GM12878 (cell line): ENCODE measurements around the gene KRTAP10-10. TPM values are rescaled to one million over a fixed set of nuclear protein-coding genes. Genes with fewer than 3 reads are reported as not detected.

Experiments used
- ATAC-seq: fragments of 200-7000 bp; cut with Tn5 transposase; 3 replicates; pipeline ENCODE4 v1.9.1; 2020; ENCODE audit warnings: mild to moderate bottlenecking, moderate library complexity
- BruUV-seq: library from RNA; stranded (reverse); fragments of 400-500 nt; replicated peaks from 2 replicates; lab custom pipeline; 2021; lab: Mats Ljungman, UMichigan
- CTCF ChIA-PET: fragments of 300-600 bp; sonication (Branson Sonifier 250); formaldehyde crosslinking; extraction: SDS; loops from one replicate; lab custom pipeline; 2021; ENCODE audit warnings: inconsistent platforms; lab: Yijun Ruan, JAX
- POLR2A ChIA-PET: fragments of 350-600 bp; formaldehyde crosslinking; extraction: SDS; loops from one replicate; lab custom pipeline; 2021; ENCODE audit warnings: inconsistent platforms; lab: Charles Lee
- RAD21 ChIA-PET: fragments of 300-600 bp; sonication (Branson Sonifier 250); formaldehyde crosslinking; loops from one replicate; lab custom pipeline; 2023; ENCODE audit warnings: antibody characterized with exemption; ENCODE audit not compliant: unreplicated experiment; lab: Charles Lee
- SMC1A ChIA-PET: fragments of 300-600 bp; sonication (Branson Sonifier 250); formaldehyde crosslinking; loops from one replicate; lab custom pipeline; 2023; ENCODE audit not compliant: unreplicated experiment, uncharacterized antibody; lab: Charles Lee
- DNase-seq: peaks from one replicate; pipeline ENCODE4 v3.0.0-alpha.2; 2011; ENCODE audit warnings: low read depth, low spot score
- FAIRE-seq: peaks from 3 replicates; lab custom pipeline; 2011; peaks lifted over from hg19 to GRCh38; lab: Jason Lieb, UNC
- H2AFZ ChIP-seq: 2 replicates; pipeline ENCODE4 v1.6.0; 2011; ENCODE audit warnings: low read depth, low read length, control low read depth; ENCODE audit not compliant: control insufficient read depth
- H3K27ac ChIP-seq: 2 replicates; pipeline ENCODE4 v1.5.1; 2011; ENCODE audit warnings: control low read depth; ENCODE audit not compliant: control insufficient read depth, insufficient read depth
- H3K27me3 ChIP-seq, 2 experiments: replicated peaks in 1 of 2; 2 replicates each; pipeline versions ENCODE4 v1.6.0 to v1.6.1; 2011; ENCODE audit warnings: low read length in 1 of 2; ENCODE audit not compliant: control insufficient read depth in 2 of 2, insufficient read depth in 2 of 2
- H3K36me3 ChIP-seq, 2 experiments: 2 replicates each; pipeline ENCODE4 v1.5.1; 2011; ENCODE audit warnings: low read length in 1 of 2; ENCODE audit not compliant: control insufficient read depth in 2 of 2, insufficient read depth in 2 of 2
- H3K4me1 ChIP-seq: 2 replicates; pipeline ENCODE4 v1.6.1; 2011; ENCODE audit warnings: mild to moderate bottlenecking, low read length, moderate library complexity, mixed read lengths; ENCODE audit not compliant: control insufficient read depth, insufficient read depth
- H3K4me2 ChIP-seq: 2 replicates; pipeline ENCODE4 v1.6.0; 2011; ENCODE audit warnings: control low read depth; ENCODE audit not compliant: control insufficient read depth, insufficient read depth
- H3K4me3 ChIP-seq: fragments of 200-600 bp; sonication (generic); 2 replicates; pipeline ENCODE4 v1.5.1; 2016
- H3K79me2 ChIP-seq: 2 replicates; pipeline ENCODE4 v1.6.0; 2011; ENCODE audit warnings: low read length; ENCODE audit not compliant: control insufficient read depth, insufficient read depth
- H3K9ac ChIP-seq: 2 replicates; pipeline ENCODE4 v1.8.0; 2011; ENCODE audit warnings: low read length, control low read depth, mixed read lengths; ENCODE audit not compliant: control insufficient read depth, insufficient read depth
- H3K9me3 ChIP-seq: replicated peaks from 3 replicates; pipeline ENCODE4 v1.5.1; 2011; ENCODE audit warnings: mild to moderate bottlenecking, low read length; ENCODE audit not compliant: control insufficient read depth, insufficient read depth
- H4K20me1 ChIP-seq: 2 replicates; pipeline ENCODE4 v1.6.0; 2011; ENCODE audit not compliant: control insufficient read depth, insufficient read depth
- CREM ChIP-seq: IDR thresholded peaks from 2 replicates; pipeline ENCODE4 v1.6.1; 2014; ENCODE audit warnings: antibody characterized with exemption, low read depth
- KAT2A ChIP-seq: conservative IDR thresholded peaks from 2 replicates; pipeline ENCODE4 v1.6.1; 2011; ENCODE audit warnings: low read depth, low read length; ENCODE audit not compliant: control insufficient read depth
- MEF2A ChIP-seq: IDR thresholded peaks from 2 replicates; pipeline ENCODE4 v1.6.1; 2011; ENCODE audit warnings: low read depth, mild to moderate bottlenecking, low read length, moderate library complexity; ENCODE audit not compliant: insufficient read depth
- MXI1 ChIP-seq: fragments of 150-350 bp; IDR thresholded peaks from 2 replicates; pipeline ENCODE4 v1.6.1; 2011; ENCODE audit warnings: low read depth, mild to moderate bottlenecking, inconsistent platforms, low read length, improper control_type of control experiment
- NFYB ChIP-seq: IDR thresholded peaks from 2 replicates; pipeline ENCODE4 v1.6.1; 2011; ENCODE audit warnings: low read depth, mild to moderate bottlenecking, low read length, improper control_type of control experiment, moderate library complexity; ENCODE audit not compliant: insufficient read depth
- USF1 ChIP-seq: IDR thresholded peaks from 2 replicates; pipeline ENCODE4 v1.6.1; 2011; ENCODE audit warnings: borderline replicate concordance, low read depth, mild to moderate bottlenecking, moderate library complexity, mixed read lengths, low read length; ENCODE audit not compliant: insufficient read depth; ENCODE audit errors: extremely low read length
- ZBED1 ChIP-seq: IDR thresholded peaks from 2 replicates; pipeline ENCODE4 v1.6.1; 2016; ENCODE audit warnings: borderline replicate concordance
- WGBS: methylation state at CpG from one replicate; pipeline ENCODE4 v1.1.6; 2016; ENCODE audit warnings: low lambda C conversion rate; ENCODE audit not compliant: insufficient replicate concordance, insufficient coverage; ENCODE audit errors: missing lambda C conversion rate; 5-methylcytosine and 5-hydroxymethylcytosine counted together
- in situ Hi-C: fragments of 300-500 bp; cut with MboI; formaldehyde crosslinking; loops from 9 replicates; pipeline ENCODE4 v1.14.3; 2018; ENCODE audit warnings: mixed read lengths
- intact Hi-C: fragments of 100-400 bp; cut with micrococcal nuclease; formaldehyde crosslinking; loops from one replicate; pipeline ENCODE4 v1.14.2; 2022; ENCODE audit not compliant: unreplicated experiment
- polyA plus RNA-seq, 11 experiments: library from polyadenylated mRNA; depleted of rRNA in 4 of 11; unstranded in 6 of 11; stranded (reverse) in 5 of 11; fragments of >200 nt; fragmentation: Nextera tagmentation in 4 of 11; fragmentation: Illumina TruSeq in 1 of 11; extraction: Ambion mirVana in 4 of 11; extraction: Trizol in 1 of 11; gene quantifications; 1 replicate in 1 of 11; 2 replicates in 10 of 11; pipeline versions ENCODE4 v1.2.1 to v1.2.3, GENCODE V29; 2011 to 2016; ENCODE audit warnings: inconsistent platforms in 2 of 11, missing spikeins in 2 of 11, low read depth in 1 of 11
- total RNA-seq, 4 experiments: library from RNA; depleted of rRNA in 3 of 4; stranded (reverse); fragments of >200 nt in 3 of 4; fragmentation: Illumina TruSeq in 1 of 4; extraction: Trizol in 1 of 4; gene quantifications; 2 replicates each; pipeline versions ENCODE4 v1.2.1 to v1.2.3, GENCODE V29; 2013 to 2021

The KRTAP10-10 gene
- total and polyA plus RNA-seq, 10 of the 15 experiments (the other 5 are each of a cell fraction or from before 2014, with no cell fraction given): not detected

GRCh38 chr21:44614161-44614631, 23.0 kb upstream of the KRTAP10-10 start (continued):
- TF ChIP-seq NFYB (no peak), CREM (no peak), KAT2A (no peak), ZBED1 (no peak), MEF2A (no peak)
- TF ChIP-seq, all 136 proteins: peak for 0

DNA sequence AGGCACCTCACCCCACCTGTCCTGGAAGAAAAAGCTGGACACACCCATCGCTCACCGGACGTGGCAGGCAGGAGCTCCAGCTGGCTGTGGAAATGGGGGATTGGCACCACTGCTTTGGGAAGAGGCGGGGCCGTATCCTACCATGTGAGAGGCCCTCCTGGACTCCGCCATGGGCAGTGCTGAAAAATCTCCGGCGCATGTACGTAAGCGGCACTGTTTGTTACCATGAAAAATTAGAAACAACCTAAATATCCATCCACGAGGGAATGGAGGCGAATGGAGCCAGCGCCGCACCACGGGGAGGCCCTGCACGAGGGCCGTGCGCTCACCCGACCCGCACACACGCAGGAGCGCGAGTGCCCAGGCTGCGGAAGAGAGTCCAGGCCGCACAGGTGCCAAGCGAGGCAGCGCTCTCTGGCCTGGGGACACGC, 22.2 kb upstream of the KRTAP10-10 start:
- ChIA-PET CTCF (interaction anchor here (0.6 kb wide), 1 partner anchor 215 kb away, joined by 4 read pairs; no protein-coding TSS in a partner anchor), POLR2A (no interaction called here), RAD21 (no interaction called here), SMC1A (interaction anchor here (0.8 kb wide), 1 partner anchor 9 kb away, joined by 3 read pairs; no protein-coding TSS in a partner anchor)
- H3K27me3 ChIP-seq: no peaks in the 10 kb centered on the region
- in situ Hi-C loops (no loop called here), intact Hi-C loops (no loop called here)
- H3K4me1 ChIP-seq: no peaks in the 10 kb centered on the region
- H3K79me2 ChIP-seq: no peaks in the 10 kb centered on the region
- H3K36me3 ChIP-seq: no peaks in the 10 kb centered on the region
- no TSS peak for BruUV-seq
- no peak overlapping the region for H2AFZ ChIP-seq
- DNase-seq (no peak), FAIRE-seq (no peak), ATAC-seq (no peak)
- no peaks in the 10 kb centered on the region for H4K20me1 ChIP-seq
- H3K9me3 ChIP-seq: peaks cover 2% of the 10 kb centered on the region; the same call in 1 of the 3 replicates
- no peak overlapping the region for H3K4me2 ChIP-seq
- no peak overlapping the region for H3K4me3 ChIP-seq
- no peak overlapping the region for H3K9ac ChIP-seq
- H3K27ac ChIP-seq: no peak overlapping the region
- WGBS: 70% methylated on average over 28 of the region's 28 CpGs
- no peak for TF ChIP-seq USF1
- no peak for TF ChIP-seq MXI1
